ENCODE data around the gene KLK7.

Gene KLK7

DNA sequence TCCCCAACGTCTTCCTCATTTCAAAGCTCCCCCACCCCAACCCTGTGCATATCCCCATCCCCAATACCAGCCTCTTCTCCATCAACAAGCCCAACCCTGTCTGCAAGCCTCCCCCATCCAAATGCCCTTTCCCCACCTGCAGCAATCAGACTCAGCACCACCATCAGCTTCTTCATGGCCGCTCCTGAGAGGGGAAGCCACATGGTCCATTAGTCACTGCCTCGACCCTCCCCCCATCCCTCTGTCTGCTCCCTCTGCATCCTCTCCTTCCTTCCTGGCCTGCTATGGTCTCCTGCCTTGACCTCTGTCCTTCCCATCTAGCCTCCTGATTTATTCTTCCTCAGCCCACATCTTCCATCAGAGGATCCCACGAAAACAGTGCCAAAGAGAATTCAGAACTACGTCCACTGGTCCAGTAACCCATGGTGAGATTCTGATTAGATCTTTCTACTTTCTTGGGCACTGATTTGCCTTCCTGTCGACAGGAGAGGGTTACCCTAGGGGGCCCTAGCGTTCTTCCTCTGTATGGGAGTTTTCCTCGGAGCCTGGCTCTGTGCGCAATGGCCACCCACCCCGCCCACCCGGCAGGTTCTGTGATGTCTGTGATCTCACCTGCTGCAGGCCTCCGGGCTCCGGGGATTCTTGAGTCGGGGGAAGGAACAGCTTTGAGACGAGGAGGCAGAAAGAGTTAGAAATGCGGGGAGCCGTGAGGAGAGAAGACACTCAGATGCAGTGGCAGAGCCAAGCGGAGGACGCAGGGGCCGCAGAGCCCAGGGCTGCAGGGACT lies 15.6 kb downstream of the KLK7 start:
- TF ChIP-seq ZFX (IDR thresholded peaks at IDR 0.05; ENCODE audit: borderline replicate concordance) = no peak
- TF ChIP-seq, protein P1, sequence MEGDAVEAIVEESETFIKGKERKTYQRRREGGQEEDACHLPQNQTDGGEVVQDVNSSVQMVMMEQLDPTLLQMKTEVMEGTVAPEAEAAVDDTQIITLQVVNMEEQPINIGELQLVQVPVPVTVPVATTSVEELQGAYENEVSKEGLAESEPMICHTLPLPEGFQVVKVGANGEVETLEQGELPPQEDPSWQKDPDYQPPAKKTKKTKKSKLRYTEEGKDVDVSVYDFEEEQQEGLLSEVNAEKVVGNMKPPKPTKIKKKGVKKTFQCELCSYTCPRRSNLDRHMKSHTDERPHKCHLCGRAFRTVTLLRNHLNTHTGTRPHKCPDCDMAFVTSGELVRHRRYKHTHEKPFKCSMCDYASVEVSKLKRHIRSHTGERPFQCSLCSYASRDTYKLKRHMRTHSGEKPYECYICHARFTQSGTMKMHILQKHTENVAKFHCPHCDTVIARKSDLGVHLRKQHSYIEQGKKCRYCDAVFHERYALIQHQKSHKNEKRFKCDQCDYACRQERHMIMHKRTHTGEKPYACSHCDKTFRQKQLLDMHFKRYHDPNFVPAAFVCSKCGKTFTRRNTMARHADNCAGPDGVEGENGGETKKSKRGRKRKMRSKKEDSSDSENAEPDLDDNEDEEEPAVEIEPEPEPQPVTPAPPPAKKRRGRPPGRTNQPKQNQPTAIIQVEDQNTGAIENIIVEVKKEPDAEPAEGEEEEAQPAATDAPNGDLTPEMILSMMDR (IDR thresholded peaks at IDR 0.05) = no peak
- no peak overlapping the region for H3K27ac ChIP-seq

- no peak for TF ChIP-seq ZFX (IDR thresholded peaks at IDR 0.05; ENCODE audit: borderline replicate concordance)
- H3K27ac ChIP-seq = no peak overlapping the region
These were observed 19.5 kb downstream of the KLK7 start for GRCh38 chr19:50964266-50964665.

- no peak for TF ChIP-seq ZFX (IDR thresholded peaks at IDR 0.05; ENCODE audit: borderline replicate concordance)
- TF ChIP-seq, protein P1 (IDR thresholded peaks at IDR 0.05) = no peak
- no peak overlapping the region for H3K27ac ChIP-seq
These were observed 20.3 kb downstream of the KLK7 start for GRCh38 chr19:50963381-50963780.

GRCh38 chr19:50962245-50962644 lies 21.5 kb downstream of the KLK7 start:
- H3K27ac ChIP-seq = no peak overlapping the region
- TF ChIP-seq, protein P1 (IDR thresholded peaks at IDR 0.05) = no peak
- TF ChIP-seq ZFX (IDR thresholded peaks at IDR 0.05; ENCODE audit: borderline replicate concordance) = no peak

DNA sequence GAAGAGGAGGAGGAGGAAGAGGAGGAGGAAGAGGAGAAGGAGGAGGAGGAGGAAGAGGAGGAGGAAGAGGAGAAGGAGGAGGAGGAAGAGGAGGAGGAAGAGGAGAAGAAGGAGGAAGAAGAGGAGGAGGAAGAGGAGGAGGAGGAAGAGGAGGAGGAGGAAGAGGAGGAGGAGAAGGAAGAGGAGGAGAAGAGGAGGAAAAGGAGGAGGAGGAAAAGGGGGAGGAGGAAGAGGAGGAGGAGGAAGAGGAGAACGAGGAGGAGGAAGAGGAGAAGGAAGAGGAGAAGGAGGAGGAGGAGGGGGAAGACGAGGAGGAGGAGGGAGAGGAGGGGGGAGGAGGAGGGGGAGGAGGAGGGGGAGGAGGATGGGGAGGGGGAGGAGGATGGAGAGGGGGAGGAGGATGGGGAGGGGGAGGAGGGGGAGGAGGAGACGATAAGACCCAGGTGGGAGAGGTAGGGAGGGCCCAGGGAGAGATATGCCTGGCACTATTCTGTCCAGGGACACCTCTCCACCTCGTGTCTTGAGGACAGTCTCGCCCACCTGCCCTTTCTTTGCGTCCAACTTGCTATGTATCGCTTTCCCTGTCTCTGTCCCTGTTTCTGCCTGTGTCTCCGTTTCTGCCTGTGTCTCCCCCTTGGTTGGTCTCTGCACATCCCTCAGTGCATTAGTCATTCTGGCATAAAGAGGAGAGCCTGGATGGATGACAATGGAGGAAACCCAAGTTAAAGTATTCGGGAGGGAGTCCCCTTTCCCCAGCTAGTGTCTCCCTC lies 23.8 kb downstream of the KLK7 start:
- TF ChIP-seq ZFX (IDR thresholded peaks at IDR 0.05; ENCODE audit: borderline replicate concordance) = no peak
- TF ChIP-seq, protein P1 (IDR thresholded peaks at IDR 0.05) = no peak
- H3K27ac ChIP-seq = no peak overlapping the region

- TF ChIP-seq ZFX (IDR thresholded peaks at IDR 0.05; ENCODE audit: borderline replicate concordance) = no peak
- TF ChIP-seq, protein P1 (IDR thresholded peaks at IDR 0.05) = no peak
- no peak overlapping the region for H3K27ac ChIP-seq
These were observed 26.1 kb downstream of the KLK7 start for GRCh38 chr19:50957587-50957986.

DNA sequence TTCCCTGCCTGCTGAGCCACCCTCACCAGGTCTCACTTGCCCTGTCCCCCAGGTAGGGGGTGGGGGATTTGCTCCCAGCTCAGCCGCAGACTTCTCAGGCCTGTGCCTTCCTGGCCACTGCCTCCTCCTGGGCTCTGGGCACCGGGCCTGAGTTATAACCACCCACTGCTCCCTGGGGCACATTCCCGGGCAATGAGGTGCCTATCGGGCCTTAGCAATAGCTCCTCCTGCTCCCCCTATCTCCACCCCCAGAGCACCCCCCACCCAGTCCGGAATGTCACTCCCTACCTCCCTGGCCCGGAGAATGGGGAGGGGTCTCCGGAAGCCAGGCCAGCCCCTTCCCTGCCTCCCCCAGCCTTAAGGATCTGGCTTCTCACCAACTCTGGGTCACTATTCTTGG lies 30.8 kb downstream of the KLK7 start, which contains the start of gene KLK5:
TSS of gene KLK5 (minus strand) at position 129 of the 400 bp plus-strand sequence. CDS start 381 bp downstream, outside the sequence.
- no peak within 1 kb of the TSS for H3K27ac ChIP-seq
- no peak for TF ChIP-seq ZFX (IDR thresholded peaks at IDR 0.05; ENCODE audit: borderline replicate concordance)
- TF ChIP-seq, protein P1 (IDR thresholded peaks at IDR 0.05) = no peak
